Activated naive CD8-positive, alpha-beta T cell treated with anti-CD3 and anti-CD28 coated beads, Interleukin-2, amount 10 ng/mL, durations not matched to agents 7 days and 5 days (primary cell): Measurements from ENCODE around the gene TREM2. TPM values are rescaled to one million over a fixed set of nuclear protein-coding genes. Genes with fewer than 3 reads are reported as not detected.
"Not testable (repeated sequence)": the region's sequence is repeated elsewhere in the genome, so short reads cannot be mapped to it uniquely, and the experiment has no call there.

Experiments used
- ATAC-seq: fragments of 150-1000 bp; cut with Tn5 transposase; one replicate; pipeline ENCODE4 v1.10.0; 2021; ENCODE audit warnings: low read depth, moderate library complexity
- POLR2A ChIA-PET: fragments of 350-600 bp; sonication (Branson Sonifier 250); formaldehyde crosslinking; loops from one replicate; lab custom pipeline; 2021; ENCODE audit warnings: antibody characterized with exemption; lab: Charles Lee
- DNase-seq: peaks from one replicate; pipeline ENCODE4 v3.0.0; 2021
- H3K27ac Mint-ChIP-seq: one replicate; pipeline ENCODE4 v1.8.0; 2022; ENCODE audit warnings: mild to moderate bottlenecking, mixed read lengths
- H3K27me3 Mint-ChIP-seq: one replicate; pipeline ENCODE4 v1.8.0; 2022; ENCODE audit warnings: mild to moderate bottlenecking, moderate library complexity, mixed read lengths
- H3K36me3 Mint-ChIP-seq: one replicate; pipeline ENCODE4 v1.8.0; 2021; ENCODE audit warnings: mild to moderate bottlenecking, mixed read lengths
- H3K4me1 Mint-ChIP-seq: one replicate; pipeline ENCODE4 v1.8.0; 2021; ENCODE audit warnings: mixed read lengths
- H3K4me3 Mint-ChIP-seq: one replicate; pipeline ENCODE4 v1.8.0; 2022; ENCODE audit warnings: mild to moderate bottlenecking, moderate library complexity, mixed read lengths
- H3K9me3 Mint-ChIP-seq: one replicate; pipeline ENCODE4 v1.8.0; 2021; ENCODE audit warnings: mixed read lengths
- total RNA-seq, 2 experiments: library from RNA; stranded (reverse); gene quantifications; one replicate each; pipeline ENCODE4 v1.2.3, GENCODE V29; 2021

TREM2 gene
- total RNA-seq, 2 experiments from 2014 or later: 1.9 to 2.8 TPM

DNA sequence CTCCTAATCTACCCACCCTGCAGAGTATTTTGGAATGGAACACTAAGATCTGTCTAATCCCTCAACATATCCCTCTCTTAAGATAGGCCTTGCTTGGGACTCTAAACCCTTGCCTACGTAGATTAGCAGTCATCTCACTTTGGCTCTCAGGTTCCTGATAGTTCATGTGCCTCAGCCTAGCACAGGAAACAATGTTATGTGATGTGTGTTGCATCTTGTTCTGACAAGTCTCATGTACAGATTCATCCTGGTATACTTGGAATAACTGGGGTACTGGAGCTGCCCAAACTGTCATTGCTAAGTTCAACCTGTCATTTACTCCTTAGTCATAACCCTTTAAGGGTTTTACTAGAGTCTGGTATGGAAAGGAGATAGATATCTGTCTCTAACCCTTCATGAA, 42.9 kb downstream of the TREM2 start:
- Mint-ChIP-seq H3K9me3 (no peaks in the 10 kb centered on the region), H3K4me3 (no peak overlapping the region), H3K36me3 (peaks cover 8% of the 10 kb centered on the region), H3K27ac (no peak overlapping the region), H3K4me1 (peaks cover 5% of the 10 kb centered on the region), H3K27me3 (no peaks in the 10 kb centered on the region)
- POLR2A ChIA-PET: no interaction called here
- DNase-seq: no peak
- no peak for ATAC-seq

DNA sequence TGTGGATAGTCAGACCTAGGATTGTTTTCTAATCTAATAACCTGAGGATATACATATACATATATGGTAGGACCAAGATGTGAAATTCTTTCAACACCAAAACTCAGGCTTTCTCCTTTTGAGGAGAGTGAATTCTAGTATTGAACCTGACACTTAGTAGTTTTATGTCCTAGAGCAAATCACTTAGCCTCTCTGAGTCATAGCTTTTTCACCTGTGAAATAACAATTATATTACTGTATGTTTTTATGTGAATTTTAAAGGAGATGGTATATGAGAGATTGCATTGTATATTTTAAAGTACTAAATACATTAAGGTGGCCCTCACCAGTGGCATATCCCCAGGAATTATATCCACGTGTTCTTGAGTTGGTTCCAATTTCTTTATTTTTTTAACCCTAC, 43.4 kb downstream of the TREM2 start:
- POLR2A ChIA-PET: no interaction called here
- Mint-ChIP-seq H3K9me3 (no peaks in the 10 kb centered on the region), H3K27ac (no peak overlapping the region), H3K36me3 (peaks cover 8% of the 10 kb centered on the region), H3K4me1 (peaks cover 5% of the 10 kb centered on the region), H3K4me3 (no peak overlapping the region), H3K27me3 (no peaks in the 10 kb centered on the region)
- no peak for ATAC-seq
- DNase-seq: no peak

DNA sequence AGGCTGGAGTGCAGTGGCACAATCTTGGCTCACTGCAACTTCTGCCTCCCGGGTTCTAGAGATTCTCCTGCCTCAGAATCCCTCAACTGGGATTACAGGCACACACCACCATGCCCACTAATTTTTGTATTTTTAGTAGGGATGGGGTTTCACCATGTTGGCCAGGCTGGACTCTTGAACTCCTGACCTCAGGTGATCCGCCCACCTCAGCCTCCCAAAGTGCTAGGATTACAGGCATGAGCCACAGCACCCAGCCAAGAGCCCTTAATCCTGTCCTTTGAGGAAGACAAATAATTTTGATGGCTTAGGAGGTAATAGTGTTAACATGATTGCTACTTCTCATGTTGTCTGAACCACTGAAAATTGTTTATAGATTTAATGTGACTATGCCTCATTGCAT, 47.9 kb downstream of the TREM2 start:
- H3K4me3 Mint-ChIP-seq, ATAC-seq, H3K36me3 Mint-ChIP-seq, DNase-seq, H3K4me1 Mint-ChIP-seq, POLR2A ChIA-PET, H3K27me3 Mint-ChIP-seq, H3K27ac Mint-ChIP-seq, H3K9me3 Mint-ChIP-seq: not testable (repeated sequence)

DNA sequence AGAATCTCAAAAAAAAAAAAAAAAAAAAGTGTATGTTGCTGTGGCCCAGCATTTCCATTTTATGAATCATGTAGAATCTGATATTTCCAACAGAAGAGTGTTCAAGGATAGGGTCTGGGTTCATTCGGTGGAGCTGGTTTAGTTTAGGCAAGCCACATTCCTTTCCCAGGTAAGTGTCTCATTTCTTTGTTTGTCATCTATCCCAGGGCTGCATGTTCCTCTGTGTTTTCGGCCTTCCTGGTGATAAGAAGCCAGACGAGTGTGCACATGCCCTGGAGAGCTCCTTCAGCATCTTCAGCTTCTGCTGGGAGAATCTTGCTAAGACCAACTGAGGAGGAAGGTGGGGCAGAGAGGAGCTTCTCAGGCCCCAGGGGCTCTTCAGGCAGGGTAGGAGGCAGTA, 51.9 kb downstream of the TREM2 start:
- POLR2A ChIA-PET: no interaction called here
- no peak overlapping the region for H3K27ac Mint-ChIP-seq
- H3K9me3 Mint-ChIP-seq: no peaks in the 10 kb centered on the region
- no peaks in the 10 kb centered on the region for H3K27me3 Mint-ChIP-seq
- no peaks in the 10 kb centered on the region for H3K4me1 Mint-ChIP-seq
- ATAC-seq (no peak), DNase-seq (no peak)
- H3K4me3 Mint-ChIP-seq: no peak overlapping the region
- H3K36me3 Mint-ChIP-seq: peaks cover 2% of the 10 kb centered on the region

Other genes starting within 250 kb of the TREM2 start
- gene UNC5CL, start 123.9 kb downstream of the TREM2 start, total RNA-seq: 1 to 10 TPM; 3.0 to 4.2 TPM
- gene TSPO2, start 120.6 kb downstream of the TREM2 start, total RNA-seq: not detected
- not detected for gene APOBEC2, start 109.9 kb downstream of the TREM2 start, total RNA-seq
- gene OARD1, start 90.8 kb downstream of the TREM2 start, total RNA-seq: 10 to 100 TPM; 38.9 to 40.8 TPM
- gene NFYA, start 90.1 kb downstream of the TREM2 start, total RNA-seq: 10 to 100 TPM; 44.4 to 47.7 TPM
- not detected for gene TREML1, start 8.8 kb downstream of the TREM2 start, total RNA-seq
- 10 to 100 TPM; 13.5 to 14.9 TPM for gene TREML2, start 38.0 kb upstream of the TREM2 start, total RNA-seq
- not detected for gene TREML4, start 65.2 kb upstream of the TREM2 start, total RNA-seq
- gene TREM1, start 123.6 kb upstream of the TREM2 start, total RNA-seq: not detected
- gene NCR2, start 172.5 kb upstream of the TREM2 start, total RNA-seq: under 1 TPM; 0.82 to 1.00 TPM